ENCODE data around the gene RARA. TPM values are rescaled to one million over a fixed set of nuclear protein-coding genes. Genes with fewer than 3 reads are reported as not detected.
"Not testable (repeated sequence)": the region's sequence is repeated elsewhere in the genome, so short reads cannot be mapped to it uniquely, and the experiment has no call there.

RARA gene
- total RNA-seq, 1 experiment from 2014 or later, result 35.1 TPM

DNA sequence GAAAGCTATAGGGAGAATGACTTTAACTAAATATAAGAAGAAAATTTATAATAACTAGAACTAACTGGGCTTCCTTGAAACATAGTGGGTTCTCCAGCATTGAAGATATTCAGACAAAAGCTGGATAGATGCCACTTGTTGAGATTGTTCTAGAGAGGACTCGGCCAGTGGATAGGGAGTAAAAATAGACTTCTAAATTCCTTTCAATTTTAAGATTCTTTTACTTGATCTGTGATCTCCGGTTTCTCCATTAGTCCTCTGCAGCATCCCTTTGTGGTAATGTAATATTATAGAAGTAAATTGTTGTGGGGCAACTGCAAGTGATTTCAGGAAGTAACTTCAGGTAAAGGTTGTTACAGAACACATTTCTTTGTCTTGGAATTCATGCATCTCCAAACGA lies 10.3 kb upstream of the RARA start (continued):
- no peak for TF ChIP-seq TCF7L2 (IDR thresholded peaks at IDR 0.05; ENCODE audit: borderline replicate concordance, extremely low read depth, insufficient read depth, insufficient read length)

DNA sequence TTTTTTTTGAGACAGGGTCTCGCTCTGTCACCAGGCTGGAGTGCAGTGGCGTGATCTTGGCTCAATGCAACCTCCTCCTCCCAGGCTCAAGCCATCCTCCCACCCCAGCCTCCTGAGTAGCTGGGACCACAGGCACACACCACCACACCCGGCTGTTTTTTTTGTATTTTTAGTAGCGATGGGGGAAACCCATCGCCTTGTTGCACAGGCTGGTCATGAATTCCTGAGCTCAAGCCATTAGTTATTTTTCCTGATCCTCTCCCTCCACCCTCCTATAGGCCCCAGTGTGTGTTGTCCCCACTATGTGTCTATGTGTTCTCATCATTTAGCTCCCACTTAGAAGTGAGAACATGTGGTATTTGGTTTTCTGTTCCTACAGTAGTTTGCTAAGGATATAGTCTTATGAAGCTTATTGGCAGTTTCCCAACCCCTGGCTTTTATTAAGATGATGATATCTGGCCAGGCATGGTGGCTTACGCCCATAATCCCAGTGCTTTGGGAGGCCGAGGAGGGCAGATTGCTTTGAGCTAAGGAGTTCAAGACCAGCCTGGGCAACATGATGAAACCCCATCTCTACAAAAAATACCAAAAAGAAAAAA lies 9.7 kb upstream of the RARA start:
- ATAC-seq; H3K27me3 ChIP-seq (ENCODE audit: insufficient read depth, low read length); H3K9ac ChIP-seq (ENCODE audit: low read length); H3K9me3 ChIP-seq (ENCODE audit: control insufficient read depth in 1 of 2, insufficient read depth in 1 of 2, low read depth in 1 of 2, low read length in 2 of 2); H3K27ac ChIP-seq (ENCODE audit: low read depth, low read length); H3K4me3 ChIP-seq (replicated peaks in 1 of 2; ENCODE audit: low read depth in 1 of 2, low read length in 2 of 2); intact Hi-C loops (cut with micrococcal nuclease); H3K4me2 ChIP-seq (ENCODE audit: low read length); RAD21 ChIA-PET (ENCODE audit: low non-redundant PET in 1 of 2, low total read pairs in 2 of 2, uncharacterized antibody in 2 of 2, unreplicated experiment in 2 of 2); H2AFZ ChIP-seq (ENCODE audit: low read depth, low read length, poor library complexity, severe bottlenecking); H3K4me1 ChIP-seq (ENCODE audit: control insufficient read depth in 1 of 2, insufficient read depth in 2 of 2, low read length in 2 of 2); BruUV-seq (replicated peaks); DNase-seq (ENCODE audit: low read depth, low spot score); H3K9me2 ChIP-seq (ENCODE audit: insufficient read depth): not testable (repeated sequence)
- Histone ChIP-seq H4K20me1 (ENCODE audit: insufficient read depth) (peaks cover 16% of the 10 kb centered on the region; the same call in 1 of the 2 replicates), H3K79me2 (ENCODE audit: insufficient read depth, low read length) (peaks cover 61% of the 10 kb centered on the region), H3K36me3 (ENCODE audit: control insufficient read depth in 1 of 2, insufficient read depth in 2 of 2, low read length in 2 of 2) (peaks cover 53 to 88% of the 10 kb centered on the region in 2 experiments)
- CTCF ChIA-PET, result interaction anchor here (0.6 to 10.5 kb wide), 4 partner anchors 54 to 261 kb away, joined by 3 to 107 read pairs (median 4); no protein-coding TSS in a partner anchor
- POLR2A ChIA-PET, result interaction anchor here (1.7 kb wide), 1 partner anchor 9 kb away, joined by 3 read pairs; no protein-coding TSS in a partner anchor

DNA sequence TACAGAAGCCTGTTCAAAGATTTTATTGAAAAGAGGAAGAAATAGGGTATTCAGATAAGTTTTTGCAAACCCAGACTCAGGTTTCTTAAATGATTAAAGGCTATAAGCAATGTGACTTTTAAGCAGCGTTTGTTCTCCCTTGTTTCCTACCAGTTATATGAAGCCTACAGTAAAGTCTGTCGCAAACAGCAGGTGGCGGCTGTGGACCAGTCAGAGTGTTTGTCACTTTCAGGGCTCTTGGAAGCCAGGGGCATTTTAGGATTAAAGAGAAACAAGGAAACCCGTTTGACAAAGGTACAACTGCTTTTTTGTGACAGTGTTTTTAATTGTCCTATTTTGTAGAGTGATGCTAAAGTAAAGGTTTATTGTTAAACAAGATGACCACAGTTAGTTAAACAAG lies 7.7 kb upstream of the RARA start:
- intact Hi-C loops (cut with micrococcal nuclease), result loop anchor here (5.0 kb wide), 2 partner anchors 116 to 231 kb away; partner anchors contain the start of gene TOP2A
- RAD21 ChIA-PET (ENCODE audit: low non-redundant PET in 1 of 2, low total read pairs in 2 of 2, uncharacterized antibody in 2 of 2, unreplicated experiment in 2 of 2), result no interaction called here

More for the DNA sequence above, 7.7 kb upstream of the RARA start:
- no peaks in the 10 kb centered on the region for H3K9me2 ChIP-seq (ENCODE audit: insufficient read depth)
- H4K20me1 ChIP-seq (ENCODE audit: insufficient read depth), result peaks cover 11% of the 10 kb centered on the region; the same call in 1 of the 2 replicates
- ATAC-seq (no peak), DNase-seq (ENCODE audit: low read depth, low spot score) (no peak)
- no peak overlapping the region for H2AFZ ChIP-seq (ENCODE audit: low read depth, low read length, poor library complexity, severe bottlenecking)
- no peak overlapping the region for H3K4me3 ChIP-seq (replicated peaks in 1 of 2; ENCODE audit: low read depth in 1 of 2, low read length in 2 of 2)
- peaks cover 42% of the 10 kb centered on the region for H3K79me2 ChIP-seq (ENCODE audit: insufficient read depth, low read length)
- peak; percentile 66 for TF ChIP-seq RAD21 (IDR thresholded peaks at IDR 0.05; ENCODE audit: low read depth)
- TF ChIP-seq, protein P1, sequence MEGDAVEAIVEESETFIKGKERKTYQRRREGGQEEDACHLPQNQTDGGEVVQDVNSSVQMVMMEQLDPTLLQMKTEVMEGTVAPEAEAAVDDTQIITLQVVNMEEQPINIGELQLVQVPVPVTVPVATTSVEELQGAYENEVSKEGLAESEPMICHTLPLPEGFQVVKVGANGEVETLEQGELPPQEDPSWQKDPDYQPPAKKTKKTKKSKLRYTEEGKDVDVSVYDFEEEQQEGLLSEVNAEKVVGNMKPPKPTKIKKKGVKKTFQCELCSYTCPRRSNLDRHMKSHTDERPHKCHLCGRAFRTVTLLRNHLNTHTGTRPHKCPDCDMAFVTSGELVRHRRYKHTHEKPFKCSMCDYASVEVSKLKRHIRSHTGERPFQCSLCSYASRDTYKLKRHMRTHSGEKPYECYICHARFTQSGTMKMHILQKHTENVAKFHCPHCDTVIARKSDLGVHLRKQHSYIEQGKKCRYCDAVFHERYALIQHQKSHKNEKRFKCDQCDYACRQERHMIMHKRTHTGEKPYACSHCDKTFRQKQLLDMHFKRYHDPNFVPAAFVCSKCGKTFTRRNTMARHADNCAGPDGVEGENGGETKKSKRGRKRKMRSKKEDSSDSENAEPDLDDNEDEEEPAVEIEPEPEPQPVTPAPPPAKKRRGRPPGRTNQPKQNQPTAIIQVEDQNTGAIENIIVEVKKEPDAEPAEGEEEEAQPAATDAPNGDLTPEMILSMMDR (IDR thresholded peaks at IDR 0.05 in 2 of 3, conservative IDR thresholded peaks at IDR 0.05 in 1 of 3; ENCODE audit: borderline replicate concordance in 1 of 3, insufficient read depth in 1 of 3, low read depth in 2 of 3, low read length in 2 of 3), result peak in 2 of 3 experiments; percentile 34 to 45; a peak in 3 of 6 replicates
- TF ChIP-seq CBX3 (IDR thresholded peaks at IDR 0.05; ENCODE audit: low read depth), result no peak
- H3K4me1 ChIP-seq (ENCODE audit: control insufficient read depth in 1 of 2, insufficient read depth in 2 of 2, low read length in 2 of 2), result peaks cover 3 to 4% of the 10 kb centered on the region in 2 experiments; a peak in 3 of 4 replicates
- ChIA-PET CTCF (interaction anchor here (2.4 to 10.5 kb wide), 2 partner anchors 52 to 56 kb away, joined by 9 to 107 read pairs; no protein-coding TSS in a partner anchor), POLR2A (no interaction called here)
- H3K27ac ChIP-seq (ENCODE audit: low read depth, low read length), result no peak overlapping the region
- BruUV-seq (replicated peaks), result no TSS peak
- no peak overlapping the region for H3K4me2 ChIP-seq (ENCODE audit: low read length)
- H3K36me3 ChIP-seq (ENCODE audit: control insufficient read depth in 1 of 2, insufficient read depth in 2 of 2, low read length in 2 of 2), result peaks cover 37 to 68% of the 10 kb centered on the region in 2 experiments
- no peak overlapping the region for H3K9ac ChIP-seq (ENCODE audit: low read length)
- H3K9me3 ChIP-seq (ENCODE audit: control insufficient read depth in 1 of 2, insufficient read depth in 1 of 2, low read depth in 1 of 2, low read length in 2 of 2), result no peaks in the 10 kb centered on the region
- H3K27me3 ChIP-seq (ENCODE audit: insufficient read depth, low read length), result no peaks in the 10 kb centered on the region

All from HCT116 (cell line).